MM.1S (cell line): Measurements from ENCODE around the gene PTPRG.

Experiments
- DNase-seq: peaks from one replicate; pipeline ENCODE4 v3.0.0-alpha.2; 2015
- H2AFZ ChIP-seq: fragments of 300-600 bp; sonication (generic); 2 replicates; pipeline ENCODE4 v1.6.0; 2016; ENCODE audit warnings: antibody characterized with exemption, low read length
- H3F3A ChIP-seq: fragments of 300-600 bp; sonication (generic); 2 replicates; pipeline ENCODE4 v1.6.1; 2016; ENCODE audit warnings: mild to moderate bottlenecking, antibody characterized with exemption, low read length, moderate library complexity, mixed read lengths; ENCODE audit not compliant: insufficient read depth
- H3K27ac ChIP-seq: fragments of 300-600 bp; sonication (generic); 2 replicates; pipeline ENCODE4 v1.5.1; 2016; ENCODE audit warnings: mild to moderate bottlenecking, low read length
- H3K27me3 ChIP-seq: fragments of 300-600 bp; sonication (generic); replicated peaks from 2 replicates; pipeline ENCODE4 v1.6.0; 2016; ENCODE audit warnings: low read length; ENCODE audit not compliant: insufficient read depth
- H3K36me3 ChIP-seq: fragments of 300-600 bp; sonication (generic); replicated peaks from 2 replicates; pipeline ENCODE4 v1.6.1; 2016; ENCODE audit warnings: mild to moderate bottlenecking, low read length, mixed read lengths; ENCODE audit not compliant: insufficient read depth
- H3K4me1 ChIP-seq: fragments of 300-600 bp; sonication (generic); 2 replicates; pipeline ENCODE4 v1.6.1; 2016; ENCODE audit warnings: low read length, mixed read lengths
- H3K4me2 ChIP-seq: fragments of 300-600 bp; sonication (generic); 2 replicates; pipeline ENCODE4 v1.6.0; 2016; ENCODE audit warnings: low read depth, low read length
- H3K4me3 ChIP-seq: fragments of 300-600 bp; sonication (generic); 2 replicates; pipeline ENCODE4 v1.5.1; 2016; ENCODE audit warnings: low read length, mixed read lengths
- H3K79me2 ChIP-seq: fragments of 300-600 bp; sonication (generic); 2 replicates; pipeline ENCODE4 v1.6.1; 2016; ENCODE audit warnings: mixed run types, low read length, mixed read lengths
- H3K9ac ChIP-seq: fragments of 300-600 bp; sonication (generic); 2 replicates; pipeline ENCODE4 v1.6.1; 2016; ENCODE audit warnings: low read length, mixed read lengths
- H3K9me2 ChIP-seq: fragments of 300-600 bp; sonication (generic); replicated peaks from 2 replicates; pipeline ENCODE4 v1.6.1; 2016; ENCODE audit warnings: mild to moderate bottlenecking, low read length, mixed read lengths; ENCODE audit not compliant: insufficient read depth
- H3K9me3 ChIP-seq: fragments of 300-600 bp; sonication (generic); replicated peaks from 2 replicates; pipeline ENCODE4 v1.6.1; 2016; ENCODE audit warnings: mild to moderate bottlenecking, low read length, mixed read lengths; ENCODE audit not compliant: insufficient read depth
- H4K20me1 ChIP-seq: fragments of 300-600 bp; sonication (generic); 2 replicates; pipeline ENCODE4 v1.6.1; 2016; ENCODE audit warnings: mild to moderate bottlenecking, low read length, moderate library complexity, mixed read lengths; ENCODE audit not compliant: insufficient read depth
- EZH2 ChIP-seq: fragments of 300-600 bp; sonication (generic); optimal IDR thresholded peaks from 2 replicates; pipeline ENCODE3; 2017; ENCODE audit warnings: low read depth, mild to moderate bottlenecking, antibody characterized with exemption, low read length, mixed read lengths
- EZH2phosphoT487 ChIP-seq: fragments of 300-600 bp; sonication (generic); IDR thresholded peaks from 2 replicates; pipeline ENCODE4 v1.6.1; 2018; ENCODE audit warnings: antibody characterized with exemption, low read length
- TF ChIP-seq, protein P1 (sequence below): fragments of 300-600 bp; sonication (generic); IDR thresholded peaks from 2 replicates; pipeline ENCODE4 v1.5.1; 2016; ENCODE audit warnings: antibody characterized with exemption, low read length, mixed read lengths

Gene PTPRG

GRCh38 chr3:61657689-61658088, 96.3 kb downstream of the PTPRG start:
- DNase-seq, result no peak
- Histone ChIP-seq H3K27ac (no peak overlapping the region), H2AFZ (no peak overlapping the region), H3K79me2 (peaks cover 63% of the 10 kb centered on the region), H3K4me1 (no peaks in the 10 kb centered on the region), H4K20me1 (no peaks in the 10 kb centered on the region), H3K27me3 (no peaks in the 10 kb centered on the region), H3K9me2 (no peaks in the 10 kb centered on the region), H3F3A (no peaks in the 10 kb centered on the region), H3K9ac (no peak overlapping the region), H3K4me3 (no peak overlapping the region), H3K9me3 (no peaks in the 10 kb centered on the region), H3K36me3 (no peaks in the 10 kb centered on the region), H3K4me2 (no peak overlapping the region)
- TF ChIP-seq EZH2phosphoT487 (no peak), EZH2 (no peak)
- TF ChIP-seq, protein P1, sequence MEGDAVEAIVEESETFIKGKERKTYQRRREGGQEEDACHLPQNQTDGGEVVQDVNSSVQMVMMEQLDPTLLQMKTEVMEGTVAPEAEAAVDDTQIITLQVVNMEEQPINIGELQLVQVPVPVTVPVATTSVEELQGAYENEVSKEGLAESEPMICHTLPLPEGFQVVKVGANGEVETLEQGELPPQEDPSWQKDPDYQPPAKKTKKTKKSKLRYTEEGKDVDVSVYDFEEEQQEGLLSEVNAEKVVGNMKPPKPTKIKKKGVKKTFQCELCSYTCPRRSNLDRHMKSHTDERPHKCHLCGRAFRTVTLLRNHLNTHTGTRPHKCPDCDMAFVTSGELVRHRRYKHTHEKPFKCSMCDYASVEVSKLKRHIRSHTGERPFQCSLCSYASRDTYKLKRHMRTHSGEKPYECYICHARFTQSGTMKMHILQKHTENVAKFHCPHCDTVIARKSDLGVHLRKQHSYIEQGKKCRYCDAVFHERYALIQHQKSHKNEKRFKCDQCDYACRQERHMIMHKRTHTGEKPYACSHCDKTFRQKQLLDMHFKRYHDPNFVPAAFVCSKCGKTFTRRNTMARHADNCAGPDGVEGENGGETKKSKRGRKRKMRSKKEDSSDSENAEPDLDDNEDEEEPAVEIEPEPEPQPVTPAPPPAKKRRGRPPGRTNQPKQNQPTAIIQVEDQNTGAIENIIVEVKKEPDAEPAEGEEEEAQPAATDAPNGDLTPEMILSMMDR, result no peak

- Histone ChIP-seq H3K9me3 (no peaks in the 10 kb centered on the region), H3K27ac (no peak overlapping the region), H3F3A (peaks cover under 1% of the 10 kb centered on the region), H3K27me3 (no peaks in the 10 kb centered on the region), H4K20me1 (no peaks in the 10 kb centered on the region), H3K36me3 (no peaks in the 10 kb centered on the region), H3K4me2 (no peak overlapping the region), H3K79me2 (peaks cover 36% of the 10 kb centered on the region), H3K9ac (no peak overlapping the region), H3K4me1 (peaks cover 2% of the 10 kb centered on the region; the same call in 1 of the 2 replicates), H2AFZ (no peak overlapping the region), H3K4me3 (no peak overlapping the region), H3K9me2 (no peaks in the 10 kb centered on the region)
- TF ChIP-seq, protein P1, result no peak
- TF ChIP-seq EZH2 (no peak), EZH2phosphoT487 (no peak)
- DNase-seq, result no peak
Measured at GRCh38 chr3:61662861-61663260, 101.5 kb downstream of the PTPRG start.

GRCh38 chr3:61663356-61664104, 102.2 kb downstream of the PTPRG start:
- Histone ChIP-seq H3K27ac (no peak overlapping the region), H3K4me3 (no peak overlapping the region), H2AFZ (no peak overlapping the region), H3F3A (peaks cover 7% of the 10 kb centered on the region), H3K9me3 (no peaks in the 10 kb centered on the region), H4K20me1 (no peaks in the 10 kb centered on the region), H3K9ac (no peak overlapping the region), H3K9me2 (no peaks in the 10 kb centered on the region), H3K4me1 (peaks cover 8% of the 10 kb centered on the region), H3K4me2 (no peak overlapping the region), H3K27me3 (no peaks in the 10 kb centered on the region), H3K36me3 (no peaks in the 10 kb centered on the region), H3K79me2 (peaks cover 31% of the 10 kb centered on the region)
- TF ChIP-seq EZH2, result no peak
- TF ChIP-seq, protein P1, result no peak
- no peak for TF ChIP-seq EZH2phosphoT487
- no peak for DNase-seq
